ENCODE data around the gene SPRN.
"Not testable (repeated sequence)": the region's sequence is repeated elsewhere in the genome, so short reads cannot be mapped to it uniquely, and the experiment has no call there.

- TF ChIP-seq CTCF (IDR thresholded peaks at IDR 0.05); POLR2AphosphoS5 (IDR thresholded peaks at IDR 0.05; ENCODE audit: insufficient read depth in 1 of 2, low read depth in 1 of 2); POLR2A (IDR thresholded peaks at IDR 0.05): not testable (repeated sequence)
Measured at GRCh38 chr10:133376183-133376582, 48.2 kb downstream of the SPRN start.
